ENCODE results near the gene ARHGEF2.

- TF ChIP-seq CTCF (IDR thresholded peaks at IDR 0.05; ENCODE audit: poor library complexity) = no peak
- TF ChIP-seq EZH2phosphoT487 (IDR thresholded peaks at IDR 0.05; ENCODE audit: low read depth, severe bottlenecking, unreplicated experiment) = no peak
- TF ChIP-seq EZH2 (IDR thresholded peaks at IDR 0.05; ENCODE audit: borderline replicate concordance) = no peak
Measured at GRCh38 chr1:155909894-155910293, 68.5 kb downstream of the ARHGEF2 start.

Data from hepatocyte (in vitro differentiated cells).